Measurements from ENCODE around the gene RNU5D-1. TPM values are rescaled to one million over a fixed set of nuclear protein-coding genes. Genes with fewer than 3 reads are reported as not detected.

Gene RNU5D-1
- total RNA-seq, 1 experiment from 2014 or later: not detected

- H3T11ph ChIP-seq (ENCODE audit: low read length): no peak overlapping the region
- no CpG with 5 or more reads among the region's 7 CpGs for WGBS (ENCODE audit: extremely low coverage, insufficient read length, low lambda C conversion rate)
- Mint-ChIP-seq H3K4me1 (peaks cover 0 to 5% of the 10 kb centered on the region in 2 experiments; a peak in 2 of 4 replicates), H3K27ac (no peak overlapping the region), H3K4me3 (no peak overlapping the region), H3K27me3 (ENCODE audit: low read depth) (peaks cover 5% of the 10 kb centered on the region), H3K36me3 (ENCODE audit: insufficient read depth in 1 of 3, low read depth in 3 of 3) (no peaks in the 10 kb centered on the region), H3K9me3 (no peaks in the 10 kb centered on the region)
- no peak overlapping the region for H3K9ac ChIP-seq (ENCODE audit: extremely low read depth, insufficient read length, low read length)
- H3K4me2 ChIP-seq (ENCODE audit: insufficient read depth, insufficient read length, low read length): no peak overlapping the region
- H3K23ac ChIP-seq (ENCODE audit: insufficient read length, low read depth, low read length): no peak overlapping the region
- no peaks in the 10 kb centered on the region for H3K9me3 ChIP-seq (ENCODE audit: control insufficient read depth, low read depth, low read length)
- no peaks in the 10 kb centered on the region for H3K79me1 ChIP-seq (ENCODE audit: insufficient read depth, low read depth, low read length, poor library complexity, severe bottlenecking)
- H2AK5ac ChIP-seq (ENCODE audit: insufficient read length, low read length): no peak overlapping the region
- no peak overlapping the region for H3K14ac ChIP-seq (ENCODE audit: insufficient read depth, low read length)
- no peak overlapping the region for H4K8ac ChIP-seq (replicated peaks; ENCODE audit: insufficient read length, low read depth, low read length)
- H3K4ac ChIP-seq (ENCODE audit: low read depth, low read length): no peak overlapping the region
- H2BK120ac ChIP-seq (ENCODE audit: low read depth, low read length, poor library complexity, severe bottlenecking): no peak overlapping the region
- H4K5ac ChIP-seq (ENCODE audit: insufficient read length, low read depth, low read length): no peak overlapping the region
- no peak overlapping the region for H4K91ac ChIP-seq (ENCODE audit: insufficient read length, low read depth, low read length)
- no peaks in the 10 kb centered on the region for H3K79me2 ChIP-seq (ENCODE audit: insufficient read depth, low read length)
- H3K4me1 ChIP-seq (ENCODE audit: insufficient read depth, low read length): no peaks in the 10 kb centered on the region
- H2BK20ac ChIP-seq (ENCODE audit: low read depth, low read length, poor library complexity, severe bottlenecking): no peak overlapping the region
- no peak overlapping the region for H2BK15ac ChIP-seq (ENCODE audit: low read depth, low read length)
- TF ChIP-seq CTCF (conservative IDR thresholded peaks at IDR 0.05): no peak
- H2AFZ ChIP-seq (ENCODE audit: low read length): no peak overlapping the region
- no peaks in the 10 kb centered on the region for H3K23me2 ChIP-seq (ENCODE audit: insufficient read length, low read depth, low read length, poor library complexity, severe bottlenecking)
- H2BK5ac ChIP-seq (ENCODE audit: insufficient read length, low read length): no peak overlapping the region
- H3K56ac ChIP-seq (ENCODE audit: insufficient read length, low read depth, low read length): no peak overlapping the region
- no peaks in the 10 kb centered on the region for H3K27me3 ChIP-seq (ENCODE audit: insufficient read depth, low read length)
- DNase-seq: no peak
- H3K27ac ChIP-seq (ENCODE audit: insufficient read length, low read depth, low read length): no peak overlapping the region
- H2BK12ac ChIP-seq (ENCODE audit: insufficient read length, low read depth, low read length): no peak overlapping the region
- no peaks in the 10 kb centered on the region for H4K20me1 ChIP-seq (ENCODE audit: control insufficient read depth, insufficient read depth, insufficient read length)
- H3K18ac ChIP-seq (ENCODE audit: insufficient read length, low read depth, low read length): no peak overlapping the region
Measured at GRCh38 chr1:44696789-44697345, 34.1 kb downstream of the RNU5D-1 start.

Measured in H9 (cell line).